Stomach (tissue), 9 donors: Measurements from ENCODE around the gene APOM. TPM values are rescaled to one million over a fixed set of nuclear protein-coding genes. Genes with fewer than 3 reads are reported as not detected.

Source experiments
- DNase-seq, 2 donors: peaks; one replicate each; pipeline versions ENCODE4 v3.0.0 to v3.0.0-alpha.2; 2013 to 2019
- H3K27ac ChIP-seq, 5 donors: fragments of 200-600 bp in 4 of 5; sonication (generic) in 4 of 5; one replicate each; pipeline ENCODE4 v1.5.1; 2013 to 2019; ENCODE audit warnings: mild to moderate bottlenecking in 1 of 5, moderate library complexity in 1 of 5
- H3K27me3 ChIP-seq, 3 donors: fragments of 200-600 bp; sonication (generic); one replicate each; pipeline ENCODE4 v1.5.1; 2017 to 2019; ENCODE audit warnings: mixed run types in 1 of 3
- H3K36me3 ChIP-seq, 4 donors: fragments of 200-600 bp; sonication (generic); 1 replicate in 3 of 4; 2 replicates in 1 of 4; pipeline ENCODE4 v1.5.1; 2016 to 2019
- H3K4me1 ChIP-seq, 4 donors: fragments of 200-600 bp; sonication (generic); one replicate each; pipeline ENCODE4 v1.5.1; 2016 to 2019
- H3K4me3 ChIP-seq, 4 donors: fragments of 200-600 bp; sonication (generic) in 3 of 4; one replicate each; pipeline ENCODE4 v1.5.1; 2016 to 2019; ENCODE audit warnings: mild to moderate bottlenecking in 1 of 4
- H3K9me3 ChIP-seq, 4 donors: fragments of 200-600 bp; sonication (generic); one replicate each; pipeline ENCODE4 v1.5.1; 2016 to 2019
- CTCF ChIP-seq, 7 experiments: fragments of 450-650 bp in 4 of 7; fragments of 200-600 bp in 3 of 7; sonication (generic) in 3 of 7; IDR thresholded peaks; one replicate each; pipeline ENCODE4 v1.5.1; 2016 to 2019; ENCODE audit warnings: antibody characterized with exemption in 7 of 7, control low read depth in 2 of 7, mild to moderate bottlenecking in 1 of 7
- EP300 ChIP-seq: sonication (generic); formaldehyde crosslinking; IDR thresholded peaks from one replicate; pipeline ENCODE4 v1.6.1; 2017; ENCODE audit warnings: antibody characterized with exemption
- POLR2A ChIP-seq, 4 donors: fragments of 450-650 bp; IDR thresholded peaks; one replicate each; pipeline ENCODE4 v1.6.1; 2016; ENCODE audit warnings: antibody characterized with exemption in 4 of 4, control low read depth in 2 of 4, mild to moderate bottlenecking in 1 of 4, moderate library complexity in 1 of 4
- POLR2AphosphoS5 ChIP-seq, 3 donors: sonication (generic); formaldehyde crosslinking; IDR thresholded peaks; one replicate each; pipeline ENCODE4 v1.6.1; 2016; ENCODE audit warnings: antibody characterized with exemption in 3 of 3
- WGBS, 5 donors: extraction: QIAGEN DNeasy Blood & Tissue Kit in 3 of 5; methylation state at CpG; one replicate each; pipeline versions ENCODE4 v1.1.5 to v1.1.7; 2013 to 2018; 5-methylcytosine and 5-hydroxymethylcytosine counted together
- intact Hi-C: fragments of 100-400 bp; cut with DNase I; formaldehyde crosslinking; loops from one replicate; pipeline ENCODE4 v1.15.1; 2023; ENCODE audit warnings: low total_unique reads
- polyA plus RNA-seq, 3 donors: library from polyadenylated mRNA; stranded (reverse); fragments of 200-250 nt; gene quantifications; one replicate each; pipeline ENCODE4 v1.2.3, GENCODE V29; 2013
- total RNA-seq, 5 donors: library from RNA; depleted of rRNA; stranded (reverse); fragments of >200 nt; gene quantifications; one replicate each; pipeline versions ENCODE4 v1.1.0 to v1.2.3, GENCODE V29; 2014 to 2016
- donor health status: healthy with polysubstance abuse.
- donor health status: Bipolar disorder and iron deficiency.
- donor health status: healthy.

APOM gene
- total and polyA plus RNA-seq, 8 donors: 1.3 to 14.2 (median 6.4) TPM; not detected in 3

GRCh38 chr6:31701666-31702404 lies 46.1 kb downstream of the APOM start:
- H3K36me3 ChIP-seq: peaks cover 7 to 42% (median 37%) of the 10 kb centered on the region in 4 donors
- 16 to 27% (median 24%) methylated on average over 7 of the region's 7 CpGs for WGBS, 5 donors
- no peaks in the 10 kb centered on the region for H3K9me3 ChIP-seq
- H3K4me1 ChIP-seq: peaks cover 11 to 44% (median 26%) of the 10 kb centered on the region in 4 donors
- peak overlapping the region; percentile 22 to 99 (median 97) for H3K27ac ChIP-seq
- intact Hi-C loops: no loop called here
- no peak for TF ChIP-seq POLR2AphosphoS5 (IDR thresholded peaks at IDR 0.05)
- TF ChIP-seq EP300: no peak
- no peak for TF ChIP-seq POLR2A (IDR thresholded peaks at IDR 0.05)
- no peak for TF ChIP-seq CTCF (IDR thresholded peaks at IDR 0.05)
- peak overlapping the region; percentile 63 to 83 (median 70) for H3K4me3 ChIP-seq
- DNase-seq: peak in 1 of 2 donors; percentile 45
- H3K27me3 ChIP-seq: no peaks in the 10 kb centered on the region

GRCh38 chr6:31702405-31702818 lies 46.7 kb downstream of the APOM start:
- DNase-seq: no peak
- H3K27ac ChIP-seq: peak overlapping the region; percentile 94 to 99 (median 97)
- H3K9me3 ChIP-seq: no peaks in the 10 kb centered on the region
- intact Hi-C loops: no loop called here
- TF ChIP-seq CTCF (IDR thresholded peaks at IDR 0.05): no peak
- no peak for TF ChIP-seq EP300
- no peak for TF ChIP-seq POLR2A (IDR thresholded peaks at IDR 0.05)
- TF ChIP-seq POLR2AphosphoS5 (IDR thresholded peaks at IDR 0.05): no peak
- no peaks in the 10 kb centered on the region for H3K27me3 ChIP-seq
- peaks cover 11 to 44% (median 26%) of the 10 kb centered on the region in 4 donors for H3K4me1 ChIP-seq
- peaks cover 5 to 37% (median 31%) of the 10 kb centered on the region in 4 donors for H3K36me3 ChIP-seq
- H3K4me3 ChIP-seq: peak overlapping the region; percentile 63 to 83 (median 70)
- WGBS, 5 donors: 0 to 1% (median 1%) methylated on average over 10 of the region's 10 CpGs

GRCh38 chr6:31702819-31703716 lies 47.4 kb downstream of the APOM start, which contains the start of gene ABHD16A:
Gene ABHD16A, minus strand, starts transcription at chr6:31703324. Its CDS starts 43 bp downstream, at chr6:31703281.
- Histone ChIP-seq H3K9me3 (no peaks in the 10 kb centered on the region), H3K27me3 (no peaks in the 10 kb centered on the region), H3K4me1 (peaks cover 11 to 44% (median 26%) of the 10 kb centered on the region in 4 donors), H3K36me3 (peaks cover 5 to 30% (median 27%) of the 10 kb centered on the region in 4 donors), H3K4me3 (peak within 1 kb of the TSS; percentile 63 to 83 (median 70)), H3K27ac (peak within 1 kb of the TSS; percentile 94 to 99 (median 97))
- TF ChIP-seq POLR2A (IDR thresholded peaks at IDR 0.05): peak in 2 of 4 donors; percentile 92 to 94
- TF ChIP-seq CTCF (IDR thresholded peaks at IDR 0.05): peak in 2 of 7 experiments; percentile 11 to 24
- no peak for TF ChIP-seq EP300
- TF ChIP-seq POLR2AphosphoS5 (IDR thresholded peaks at IDR 0.05): peak; percentile 96 to 98 (median 98)
- intact Hi-C loops: no loop called here
- 0 to 1% (median 1%) methylated on average over 41 to 54 of the region's 54 CpGs for WGBS, 5 donors
- DNase-seq: peak; percentile 99 to 100

- DNase-seq: no peak
- Histone ChIP-seq H3K4me1 (peaks cover 11 to 27% (median 20%) of the 10 kb centered on the region in 4 donors), H3K27ac (no peak overlapping the region), H3K36me3 (peaks cover 0 to 2% (median under 1%) of the 10 kb centered on the region in 4 donors), H3K4me3 (no peak overlapping the region), H3K27me3 (peaks cover 0 to 4% (median 0%) of the 10 kb centered on the region in 3 donors), H3K9me3 (no peaks in the 10 kb centered on the region)
- TF ChIP-seq POLR2A (IDR thresholded peaks at IDR 0.05) (no peak), POLR2AphosphoS5 (IDR thresholded peaks at IDR 0.05) (no peak), CTCF (IDR thresholded peaks at IDR 0.05) (no peak), EP300 (no peak)
- 88 to 94% (median 92%) methylated on average over 5 to 6 of the region's 6 CpGs for WGBS, 5 donors
- intact Hi-C loops: no loop called here
Observed at GRCh38 chr6:31705931-31706330, 50.2 kb downstream of the APOM start.
